IPS-NIHi7 (cell line): ENCODE data around the gene HERC6.
A peak's percentile ranks its signal among the peaks of the same experiment; 100 is the strongest.
"Not testable (repeated sequence)": the region's sequence is repeated elsewhere in the genome, so short reads cannot be mapped to it uniquely, and the experiment has no call there.

ENCODE experiments used
- DNase-seq: peaks from one replicate; pipeline ENCODE4 v3.0.0; 2012; ENCODE audit warnings: mixed read lengths; ENCODE audit errors: extremely low spot score

HERC6 gene

GRCh38 chr4:88446124-88446523 lies 67.5 kb downstream of the HERC6 start:
- DNase-seq = no peak

- DNase-seq = no peak
Observed at GRCh38 chr4:88447371-88448095, 68.9 kb downstream of the HERC6 start.

- not testable (repeated sequence) for DNase-seq
Observed at GRCh38 chr4:88448211-88448765, 69.6 kb downstream of the HERC6 start.

GRCh38 chr4:88448889-88449288 lies 70.2 kb downstream of the HERC6 start:
- no peak for DNase-seq

GRCh38 chr4:88449290-88449689 lies 70.6 kb downstream of the HERC6 start:
- no peak for DNase-seq

- no peak for DNase-seq
Observed at GRCh38 chr4:88451205-88451604, 72.6 kb downstream of the HERC6 start.

- DNase-seq = no peak
Observed at GRCh38 chr4:88452912-88453311, 74.3 kb downstream of the HERC6 start.

- DNase-seq = peak; percentile 96
Observed at GRCh38 chr4:88456670-88457306, 78.1 kb downstream of the HERC6 start, which contains the start of gene HERC5. Gene HERC5 (plus strand): TSS chr4:88457119. CDS start chr4:88457270, 151 bp downstream.

GRCh38 chr4:88457307-88458103 lies 78.9 kb downstream of the HERC6 start:
- DNase-seq = peak; percentile 63

- DNase-seq = no peak
Observed at GRCh38 chr4:88458104-88458740, 79.6 kb downstream of the HERC6 start.

GRCh38 chr4:88465653-88466192 lies 87.1 kb downstream of the HERC6 start:
- DNase-seq = no peak

- DNase-seq = no peak
Observed at GRCh38 chr4:88467392-88467791, 88.7 kb downstream of the HERC6 start.

GRCh38 chr4:88477229-88477860 lies 98.7 kb downstream of the HERC6 start:
- no peak for DNase-seq

GRCh38 chr4:88478247-88478646 lies 99.6 kb downstream of the HERC6 start:
- DNase-seq = no peak

GRCh38 chr4:88481537-88481936 lies 102.9 kb downstream of the HERC6 start:
- no peak for DNase-seq

- DNase-seq = no peak
Observed at GRCh38 chr4:88489100-88489761, 110.6 kb downstream of the HERC6 start.
